ENCODE results near the gene PLCXD3. TPM values are rescaled to one million over a fixed set of nuclear protein-coding genes. Genes with fewer than 3 reads are reported as not detected.

Gene PLCXD3
- total and polyA plus RNA-seq, 4 experiments from 2014 or later: not detected

DNA sequence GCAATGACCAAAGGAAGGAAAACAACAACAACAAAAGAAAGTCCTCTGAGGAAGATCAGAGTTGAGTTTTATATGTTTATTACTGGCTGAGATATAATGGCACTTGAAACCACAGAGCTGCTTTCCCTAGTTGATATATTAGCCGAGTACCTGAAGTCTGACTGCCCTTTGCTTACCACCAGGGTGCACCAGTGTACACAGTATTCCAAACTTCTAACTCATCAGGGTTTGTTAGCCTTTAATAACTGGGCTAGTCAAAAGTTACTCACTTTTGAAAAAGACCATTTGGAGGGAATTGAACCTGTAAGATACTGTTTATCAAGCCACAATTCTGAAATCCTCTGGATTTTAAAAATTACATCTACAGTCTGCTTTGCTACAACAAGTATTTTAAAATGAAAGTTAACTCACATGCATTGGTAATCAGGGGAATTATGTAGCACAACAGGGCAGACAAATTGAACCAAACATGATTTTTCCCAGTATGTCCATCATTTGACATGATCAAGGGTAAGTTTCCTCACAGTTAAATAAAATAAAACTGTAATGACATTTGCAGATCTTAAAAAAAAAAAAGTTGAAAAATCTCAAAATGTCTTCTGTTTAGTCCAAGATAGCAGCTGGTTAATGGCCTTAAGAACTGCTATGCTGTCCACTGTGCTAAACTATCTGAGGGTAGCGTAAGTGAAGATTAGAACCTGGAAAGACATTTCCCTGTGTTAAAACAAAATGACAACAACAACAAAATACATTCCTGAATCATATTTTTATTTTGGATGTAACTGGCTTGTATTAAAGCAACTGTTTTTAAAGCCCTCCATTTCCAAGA lies 239.8 kb downstream of the PLCXD3 start:
- intact Hi-C loops (cut with micrococcal nuclease): loop anchor here (10.0 kb wide), 1 partner anchor 1494 kb away; no protein-coding TSS in a partner anchor
- ChIA-PET CTCF (ENCODE audit: partially characterized antibody) (no interaction called here), POLR2A (ENCODE audit: partially characterized antibody) (no interaction called here)
- Histone ChIP-seq H3K4me1 (ENCODE audit: insufficient read depth, low read length) (no peaks in the 10 kb centered on the region), H3K9me3 (ENCODE audit: control insufficient read depth in 1 of 2, low read length in 2 of 2) (no peaks in the 10 kb centered on the region), H3K36me3 (ENCODE audit: insufficient read depth, low read length) (no peaks in the 10 kb centered on the region), H3K27me3 (ENCODE audit: insufficient read depth, low read length) (no peaks in the 10 kb centered on the region), H3K27ac (ENCODE audit: low read depth, low read length) (no peak overlapping the region), H3K4me3 (ENCODE audit: low read length in 2 of 2) (no peak overlapping the region)
- Mint-ChIP-seq H3K9me3 (no peaks in the 10 kb centered on the region), H3K27ac (no peak overlapping the region), H3K36me3 (no peaks in the 10 kb centered on the region), H3K4me3 (no peak overlapping the region), H3K4me1 (peaks cover 0 to 5% (median 1%) of the 10 kb centered on the region in 4 donors), H3K27me3 (no peaks in the 10 kb centered on the region)
- DNase-seq: peak in 2 of 5 donors; percentile 1 to 2

DNA sequence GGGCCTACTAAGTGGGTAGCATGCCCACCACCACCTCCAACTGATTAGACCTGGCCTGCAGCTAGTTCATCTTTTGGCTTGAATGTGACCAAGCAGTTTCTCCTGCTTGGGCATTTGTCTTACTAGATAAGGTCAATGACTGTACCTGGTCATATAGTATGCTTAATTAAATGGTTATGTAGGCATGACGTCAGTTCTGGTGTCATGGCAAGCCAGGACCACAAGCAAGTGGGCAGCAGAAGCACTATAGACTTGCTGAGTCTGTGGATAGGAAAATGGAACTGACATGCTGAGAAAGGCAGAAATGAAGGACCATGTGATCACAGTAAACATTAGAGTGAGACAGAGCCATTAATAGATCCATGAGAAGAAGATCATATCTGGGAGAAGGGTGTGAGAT lies 241.5 kb downstream of the PLCXD3 start:
- H3K27me3 Mint-ChIP-seq: no peaks in the 10 kb centered on the region
- H3K4me3 Mint-ChIP-seq: no peak overlapping the region
- no peaks in the 10 kb centered on the region for H3K27me3 ChIP-seq (ENCODE audit: insufficient read depth, low read length)
- no peaks in the 10 kb centered on the region for H3K9me3 Mint-ChIP-seq
- no peak overlapping the region for H3K27ac ChIP-seq (ENCODE audit: low read depth, low read length)
- intact Hi-C loops (cut with micrococcal nuclease): no loop called here
- H3K4me3 ChIP-seq (ENCODE audit: low read length in 2 of 2): no peak overlapping the region
- H3K27ac Mint-ChIP-seq: no peak overlapping the region
- DNase-seq: no peak
- no peaks in the 10 kb centered on the region for H3K9me3 ChIP-seq (ENCODE audit: control insufficient read depth in 1 of 2, low read length in 2 of 2)
- peaks cover 0 to 5% (median 1%) of the 10 kb centered on the region in 4 donors for H3K4me1 Mint-ChIP-seq
- no peaks in the 10 kb centered on the region for H3K36me3 ChIP-seq (ENCODE audit: insufficient read depth, low read length)
- no peaks in the 10 kb centered on the region for H3K36me3 Mint-ChIP-seq
- no peaks in the 10 kb centered on the region for H3K4me1 ChIP-seq (ENCODE audit: insufficient read depth, low read length)
- ChIA-PET CTCF (ENCODE audit: partially characterized antibody) (no interaction called here), POLR2A (ENCODE audit: partially characterized antibody) (no interaction called here)

DNA sequence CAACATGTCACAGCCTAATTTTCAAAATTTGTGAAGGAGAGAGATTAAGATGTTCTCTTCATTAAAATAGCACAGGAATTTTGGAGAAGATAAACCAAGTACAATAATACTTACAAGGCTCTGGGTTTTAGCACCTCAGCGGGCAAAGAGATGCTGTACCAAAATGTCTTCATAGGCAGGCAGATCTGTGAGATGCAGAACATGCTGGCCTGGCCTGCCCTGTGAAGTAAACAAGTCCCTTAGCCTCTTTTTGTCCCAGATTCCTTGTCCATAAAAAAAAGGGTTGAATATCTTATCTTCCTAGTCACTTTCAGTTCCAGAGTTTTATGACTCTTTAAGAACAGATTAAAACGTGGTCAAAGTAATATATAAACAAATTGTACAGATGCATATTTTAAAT lies 244.0 kb downstream of the PLCXD3 start:
- Mint-ChIP-seq H3K4me1 (peaks cover 0 to 5% (median 1%) of the 10 kb centered on the region in 4 donors), H3K27me3 (peaks cover 3% of the 10 kb centered on the region in 2 donors), H3K4me3 (no peak overlapping the region), H3K9me3 (peaks cover 0 to 3% (median 0%) of the 10 kb centered on the region in 8 donors), H3K27ac (no peak overlapping the region), H3K36me3 (no peaks in the 10 kb centered on the region)
- CTCF ChIA-PET (ENCODE audit: partially characterized antibody): no interaction called here
- Histone ChIP-seq H3K36me3 (ENCODE audit: insufficient read depth, low read length) (no peaks in the 10 kb centered on the region), H3K9me3 (ENCODE audit: control insufficient read depth in 1 of 2, low read length in 2 of 2) (no peaks in the 10 kb centered on the region), H3K4me3 (ENCODE audit: low read length in 2 of 2) (no peak overlapping the region), H3K4me1 (ENCODE audit: insufficient read depth, low read length) (no peaks in the 10 kb centered on the region), H3K27me3 (ENCODE audit: insufficient read depth, low read length) (no peaks in the 10 kb centered on the region), H3K27ac (ENCODE audit: low read depth, low read length) (no peak overlapping the region)
- no peak for DNase-seq
- intact Hi-C loops (cut with micrococcal nuclease): no loop called here
- POLR2A ChIA-PET (ENCODE audit: partially characterized antibody): no interaction called here

DNA sequence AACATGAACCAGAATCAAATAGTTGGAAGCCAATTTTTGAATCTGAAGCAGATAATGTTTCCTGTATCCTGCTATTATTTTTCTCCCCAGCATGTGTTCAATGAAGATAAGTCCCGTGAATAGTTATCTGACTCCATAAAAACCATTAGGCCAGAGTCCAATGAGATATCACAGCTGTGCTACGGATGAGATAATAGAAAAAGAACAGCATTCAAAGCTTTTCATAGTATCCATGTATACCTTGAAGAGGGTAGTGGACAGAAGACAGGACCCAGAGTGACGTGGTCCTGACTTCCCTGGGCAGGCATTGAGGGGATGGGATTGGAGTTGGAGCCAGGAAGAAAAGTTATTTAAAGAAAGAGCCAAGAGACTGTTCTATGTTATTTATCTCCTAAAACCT lies 246.4 kb downstream of the PLCXD3 start:
- POLR2A ChIA-PET (ENCODE audit: partially characterized antibody): no interaction called here
- H3K4me3 Mint-ChIP-seq: no peak overlapping the region
- Histone ChIP-seq H3K9me3 (ENCODE audit: control insufficient read depth in 1 of 2, low read length in 2 of 2) (no peaks in the 10 kb centered on the region), H3K4me1 (ENCODE audit: insufficient read depth, low read length) (no peaks in the 10 kb centered on the region), H3K4me3 (ENCODE audit: low read length in 2 of 2) (no peak overlapping the region), H3K27ac (ENCODE audit: low read depth, low read length) (no peak overlapping the region), H3K36me3 (ENCODE audit: insufficient read depth, low read length) (no peaks in the 10 kb centered on the region), H3K27me3 (ENCODE audit: insufficient read depth, low read length) (no peaks in the 10 kb centered on the region)
- CTCF ChIA-PET (ENCODE audit: partially characterized antibody): no interaction called here
- peaks cover 3 to 5% of the 10 kb centered on the region in 2 donors for H3K27me3 Mint-ChIP-seq
- H3K36me3 Mint-ChIP-seq: no peaks in the 10 kb centered on the region
- H3K4me1 Mint-ChIP-seq: no peaks in the 10 kb centered on the region
- no peak overlapping the region for H3K27ac Mint-ChIP-seq
- DNase-seq: no peak
- intact Hi-C loops (cut with micrococcal nuclease): no loop called here
- H3K9me3 Mint-ChIP-seq: peaks cover 0 to 3% (median 0%) of the 10 kb centered on the region in 8 donors

DNA sequence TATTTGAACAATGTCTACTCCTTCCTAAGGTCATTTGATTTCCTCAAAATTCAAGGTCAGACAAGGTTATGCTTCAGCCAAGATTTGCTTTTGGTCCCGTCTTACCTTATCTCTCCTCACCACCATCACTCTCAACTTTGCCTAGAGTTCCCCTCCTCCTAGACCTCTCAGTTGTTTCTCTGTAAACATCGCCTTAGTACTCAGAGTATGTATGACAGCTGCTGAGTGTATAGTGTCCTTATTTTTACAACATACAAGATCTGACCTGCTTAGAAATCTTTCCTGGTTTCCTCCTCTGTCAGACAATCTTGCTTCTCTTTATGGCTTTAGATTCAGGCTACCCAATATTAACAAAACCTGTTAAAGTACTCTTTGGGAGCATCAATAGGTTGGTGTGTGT lies 247.1 kb downstream of the PLCXD3 start:
- H3K9me3 Mint-ChIP-seq: peaks cover 0 to 3% (median 0%) of the 10 kb centered on the region in 8 donors
- H3K4me1 Mint-ChIP-seq: no peaks in the 10 kb centered on the region
- H3K36me3 ChIP-seq (ENCODE audit: insufficient read depth, low read length): no peaks in the 10 kb centered on the region
- H3K27ac Mint-ChIP-seq: no peak overlapping the region
- intact Hi-C loops (cut with micrococcal nuclease): no loop called here
- H3K4me3 Mint-ChIP-seq: no peak overlapping the region
- H3K4me3 ChIP-seq (ENCODE audit: low read length in 2 of 2): no peak overlapping the region
- DNase-seq: no peak
- no peaks in the 10 kb centered on the region for H3K27me3 ChIP-seq (ENCODE audit: insufficient read depth, low read length)
- H3K36me3 Mint-ChIP-seq: no peaks in the 10 kb centered on the region
- CTCF ChIA-PET (ENCODE audit: partially characterized antibody): no interaction called here
- H3K27ac ChIP-seq (ENCODE audit: low read depth, low read length): no peak overlapping the region
- no peaks in the 10 kb centered on the region for H3K9me3 ChIP-seq (ENCODE audit: control insufficient read depth in 1 of 2, low read length in 2 of 2)
- H3K4me1 ChIP-seq (ENCODE audit: insufficient read depth, low read length): no peaks in the 10 kb centered on the region
- POLR2A ChIA-PET (ENCODE audit: partially characterized antibody): interaction anchor here (1.5 kb wide), 1 partner anchor 9 kb away, joined by 3 read pairs; no protein-coding TSS in a partner anchor
- H3K27me3 Mint-ChIP-seq: peaks cover 3 to 5% of the 10 kb centered on the region in 2 donors

Data from CD4-positive, alpha-beta memory T cell (primary cell).